ENCODE measurements around the gene HTR3A. TPM values are rescaled to one million over a fixed set of nuclear protein-coding genes. Genes with fewer than 3 reads are reported as not detected.

Gene HTR3A
- polyA plus RNA-seq, 1 donor: not detected

- DNase-seq: no peak
Observed at GRCh38 chr11:114025329-114025907, 50.5 kb downstream of the HTR3A start.

GRCh38 chr11:114026355-114026754 is 51.4 kb downstream of the HTR3A start:
- no peak for DNase-seq

GRCh38 chr11:114027391-114027790 is 52.5 kb downstream of the HTR3A start:
- DNase-seq: no peak

GRCh38 chr11:114027926-114028325 is 53.0 kb downstream of the HTR3A start:
- DNase-seq: no peak

GRCh38 chr11:114031246-114031966 is 56.5 kb downstream of the HTR3A start:
- no peak for DNase-seq

- DNase-seq: no peak
Observed at GRCh38 chr11:114031967-114032320, 57.0 kb downstream of the HTR3A start.

GRCh38 chr11:114033066-114033465 is 58.2 kb downstream of the HTR3A start:
- no peak for DNase-seq

GRCh38 chr11:114033572-114033971 is 58.7 kb downstream of the HTR3A start:
- DNase-seq: no peak

- no peak for DNase-seq
Observed at GRCh38 chr11:114034956-114035355, 60.0 kb downstream of the HTR3A start.

GRCh38 chr11:114036147-114036811 is 61.4 kb downstream of the HTR3A start:
- DNase-seq: peak; percentile 83

GRCh38 chr11:114036958-114037357 is 62.0 kb downstream of the HTR3A start:
- no peak for DNase-seq

GRCh38 chr11:114039551-114039950 is 64.6 kb downstream of the HTR3A start:
- no peak for DNase-seq

Other genes with a start within 250 kb of the HTR3A start
- gene ZW10, start 201.4 kb upstream of the HTR3A start, polyA plus RNA-seq (ENCODE audit: insufficient read length): 14.5 TPM
- 0.62 TPM for gene CLDN25, start 195.3 kb upstream of the HTR3A start, polyA plus RNA-seq (ENCODE audit: insufficient read length)
- gene USP28, start 99.5 kb upstream of the HTR3A start, polyA plus RNA-seq (ENCODE audit: insufficient read length): 94.2 TPM
- 0.09 TPM for gene HTR3B, start 70.3 kb upstream of the HTR3A start, polyA plus RNA-seq (ENCODE audit: insufficient read length)
- 5.5 TPM for gene ZBTB16, start 84.6 kb downstream of the HTR3A start, polyA plus RNA-seq (ENCODE audit: insufficient read length)